GM18909 (cell line): ENCODE results near the gene CTBP2.
A peak's percentile ranks its signal among the peaks of the same experiment; 100 is the strongest.

Source experiments
- ATAC-seq: cut with Tn5 transposase; IDR thresholded peaks from one replicate; pipeline ENCODE4 v1.9.1; 2021; ENCODE audit warnings: mild to moderate bottlenecking; ENCODE audit not compliant: unreplicated experiment, poor library complexity

CTBP2 gene

DNA sequence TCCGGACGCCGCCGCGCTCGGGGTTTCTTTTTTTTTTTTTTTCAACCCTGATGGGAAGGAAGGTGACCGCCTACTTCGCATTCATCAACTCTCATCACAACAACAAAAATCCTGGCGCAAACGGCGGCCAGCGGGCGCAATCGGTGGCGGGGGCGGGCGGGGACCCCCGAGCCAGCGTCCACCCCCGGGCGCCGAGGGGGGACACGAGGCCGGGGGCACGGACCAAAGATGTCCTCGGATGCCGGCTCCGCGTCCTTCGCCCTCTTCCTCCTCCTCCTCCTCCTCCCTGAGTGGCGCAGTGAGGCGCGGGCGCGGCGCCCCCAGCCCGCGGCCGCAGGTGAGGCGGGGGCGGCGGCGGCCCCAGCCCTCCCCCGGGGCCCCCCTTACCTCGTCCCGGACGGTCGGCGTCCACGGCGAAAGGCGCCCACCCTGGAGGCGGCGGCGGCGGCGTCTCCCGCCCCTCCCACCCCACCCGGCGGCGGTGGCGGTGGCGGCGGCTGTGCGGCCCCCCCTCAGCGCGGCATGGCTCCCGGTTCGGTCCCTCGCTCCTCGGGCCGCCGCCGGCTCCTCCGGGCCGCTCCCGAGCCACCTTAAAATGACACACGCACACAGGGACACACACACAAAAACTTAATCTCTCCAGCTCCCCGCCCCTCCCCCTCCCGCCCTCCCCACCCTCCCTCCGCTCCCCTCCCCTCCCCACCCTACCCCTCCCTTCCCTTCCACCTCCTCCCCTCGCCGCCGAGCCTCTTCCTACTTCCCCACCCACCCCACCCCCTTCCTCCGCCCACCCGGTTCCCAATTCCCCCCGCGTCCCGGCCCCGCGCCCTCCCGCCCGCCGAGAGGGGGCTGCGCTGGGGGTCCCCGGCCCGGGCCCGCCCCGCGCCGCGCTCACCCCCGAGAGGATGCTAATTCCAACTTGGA is at the start of gene CTBP2:
CTBP2 (minus strand) TSS at position 632 of the 924 bp plus-strand sequence.
- ATAC-seq: no peak

DNA sequence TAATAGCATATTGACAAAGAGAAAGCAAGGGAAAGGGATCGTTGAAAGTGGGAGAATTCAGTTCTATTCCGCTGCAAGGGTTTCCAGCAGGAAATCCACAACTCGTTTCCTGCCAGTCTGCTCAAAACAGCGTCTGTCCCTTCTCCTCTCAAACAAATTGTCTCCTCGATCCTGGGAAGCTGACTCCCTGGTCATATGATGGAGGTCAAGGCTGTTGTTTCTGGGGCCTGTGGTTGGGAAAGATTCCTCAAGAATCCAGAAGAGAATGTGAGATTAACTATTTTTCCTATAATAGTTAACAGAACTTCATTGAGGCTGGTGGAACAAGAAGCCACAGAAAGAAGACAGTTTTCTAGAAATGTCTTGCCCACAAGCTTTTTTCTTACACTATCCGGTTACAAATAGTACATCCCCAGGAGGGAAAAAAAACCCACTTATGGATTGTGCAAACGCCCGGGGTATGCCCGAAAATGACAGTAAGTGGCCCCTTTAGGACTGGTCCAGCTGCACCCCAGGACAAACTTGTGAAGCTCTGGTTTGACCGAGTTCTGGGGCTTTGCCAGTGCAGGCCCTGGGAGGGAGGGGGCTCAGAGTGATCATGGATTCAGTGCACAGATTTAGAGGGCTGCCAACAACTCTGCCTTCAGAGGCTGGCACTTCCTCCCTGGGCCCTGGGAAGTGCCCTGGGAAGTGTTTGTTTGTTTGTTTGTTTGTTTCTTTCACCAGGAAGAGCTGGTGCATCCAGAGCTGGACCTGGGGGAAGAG is 49.4 kb upstream of the CTBP2 start:
- no peak for ATAC-seq

DNA sequence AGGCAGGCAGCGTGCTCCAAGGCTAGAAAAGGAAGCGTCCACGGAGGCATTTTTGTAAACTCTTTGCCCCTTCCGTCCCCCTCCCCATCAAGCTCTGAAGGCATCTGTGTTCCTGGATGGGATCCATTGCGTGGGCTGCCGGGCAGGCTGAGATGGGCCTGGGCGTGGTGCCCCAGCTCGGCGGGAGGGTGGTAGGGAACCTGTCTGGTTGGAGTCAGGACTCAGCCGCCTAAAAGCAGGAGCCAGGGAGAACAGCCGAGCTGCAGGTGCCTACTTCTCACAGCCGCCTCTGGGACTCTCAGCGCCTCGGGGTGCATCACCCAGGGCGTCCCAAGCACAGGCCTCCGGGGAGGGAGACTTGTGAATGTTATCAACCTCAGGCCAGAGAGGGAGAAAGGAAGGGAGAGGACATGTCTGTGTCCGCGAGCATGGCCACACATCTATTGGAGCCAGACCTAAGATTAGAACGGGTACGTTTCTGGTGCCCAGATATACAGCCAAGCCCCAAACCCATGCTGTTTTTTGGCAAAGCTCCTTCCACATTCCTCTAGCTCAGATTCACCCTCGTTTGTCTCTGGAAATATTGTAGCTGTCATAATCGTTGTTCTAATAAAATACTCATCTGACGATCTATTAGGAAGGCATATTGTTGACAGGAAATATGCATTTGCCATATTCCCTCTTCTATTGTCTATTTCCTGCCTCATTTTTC is 48.6 kb upstream of the CTBP2 start:
- ATAC-seq: no peak

DNA sequence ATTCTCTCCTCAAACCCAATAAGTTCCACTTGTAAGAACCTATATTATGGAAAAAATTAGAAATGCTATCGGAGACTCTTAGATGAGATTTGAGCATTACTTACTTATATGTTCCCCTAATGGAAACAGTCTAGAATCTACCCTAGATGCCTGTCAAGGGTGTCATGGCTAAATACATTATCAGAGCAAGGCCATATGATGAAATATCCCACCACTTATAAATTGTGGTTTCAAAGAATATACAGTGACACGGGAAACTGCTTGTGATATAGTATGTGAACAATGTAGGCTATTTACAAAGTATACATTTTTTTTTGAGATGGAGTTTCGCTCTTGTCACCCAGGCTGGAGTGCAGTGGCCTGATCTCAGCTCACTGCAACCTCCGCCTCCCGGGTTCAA is 46.3 kb upstream of the CTBP2 start:
- ATAC-seq: no peak

DNA sequence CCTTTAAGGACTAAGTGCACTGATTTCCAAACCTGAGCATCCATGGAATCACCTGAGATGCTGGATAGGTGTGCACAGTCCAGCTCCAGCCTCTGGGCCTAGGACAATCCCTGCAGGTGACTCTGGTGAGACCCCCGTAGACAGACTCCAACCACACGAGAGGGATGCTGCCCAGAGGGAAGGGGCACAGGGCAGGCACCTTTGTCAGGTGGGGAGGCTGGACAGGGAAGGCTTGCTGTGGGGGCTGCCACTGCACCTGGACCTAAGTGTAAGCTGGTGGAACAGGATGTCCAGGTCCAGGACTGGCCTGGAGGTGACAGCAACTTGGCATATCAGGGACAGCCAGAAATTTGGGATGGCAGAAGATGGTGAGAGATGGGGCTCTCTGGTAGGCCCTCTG is 45.1 kb upstream of the CTBP2 start:
- ATAC-seq: no peak

DNA sequence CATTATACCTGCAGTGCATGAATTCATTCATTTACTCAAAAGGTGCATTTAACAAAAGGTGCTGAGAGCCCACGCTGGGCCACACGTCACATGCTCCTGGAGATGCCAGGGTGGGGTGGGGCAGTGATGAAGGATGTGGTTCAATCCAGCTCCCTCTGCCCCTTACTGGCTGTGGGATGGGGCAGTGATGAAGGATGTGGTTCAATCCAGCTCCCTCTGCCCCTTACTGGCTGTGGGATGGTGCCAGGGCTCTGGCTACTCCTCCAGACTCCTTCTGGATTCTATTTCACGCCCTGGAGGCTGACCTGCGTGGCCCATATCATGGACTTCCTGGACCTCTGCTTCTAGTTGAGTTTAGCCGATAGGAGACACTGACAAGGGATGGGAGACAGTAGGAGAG is 44.0 kb upstream of the CTBP2 start:
- no peak for ATAC-seq

DNA sequence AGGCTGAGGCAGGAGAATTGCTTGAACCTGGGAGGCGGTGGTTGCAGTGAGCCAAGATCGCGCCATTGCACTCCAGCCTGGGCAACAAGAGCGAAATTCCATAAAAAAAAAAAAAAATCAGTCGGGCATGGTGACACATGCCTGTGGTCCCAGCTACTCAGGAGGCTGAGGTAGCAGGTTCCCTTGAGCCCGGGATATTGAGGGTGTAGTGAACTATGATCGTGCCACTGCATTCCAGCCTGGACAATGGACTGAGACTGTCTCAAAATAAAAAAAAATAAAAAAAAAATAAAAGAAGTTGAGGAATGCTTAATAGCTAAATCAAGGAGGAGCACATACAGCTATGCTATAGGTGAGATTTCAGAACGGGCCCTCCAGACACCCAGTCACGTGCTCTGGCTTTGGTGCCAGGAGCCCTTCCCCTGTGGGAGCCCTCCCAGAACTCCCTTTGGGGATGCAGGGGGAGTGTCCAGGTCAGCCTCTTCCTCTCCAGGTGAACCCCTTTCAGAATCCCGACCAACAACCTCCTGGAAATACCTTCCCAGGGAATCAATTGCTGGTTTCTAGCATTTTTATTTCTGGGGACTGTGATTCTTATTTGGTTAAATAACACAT is 42.9 kb upstream of the CTBP2 start:
- ATAC-seq: no peak

DNA sequence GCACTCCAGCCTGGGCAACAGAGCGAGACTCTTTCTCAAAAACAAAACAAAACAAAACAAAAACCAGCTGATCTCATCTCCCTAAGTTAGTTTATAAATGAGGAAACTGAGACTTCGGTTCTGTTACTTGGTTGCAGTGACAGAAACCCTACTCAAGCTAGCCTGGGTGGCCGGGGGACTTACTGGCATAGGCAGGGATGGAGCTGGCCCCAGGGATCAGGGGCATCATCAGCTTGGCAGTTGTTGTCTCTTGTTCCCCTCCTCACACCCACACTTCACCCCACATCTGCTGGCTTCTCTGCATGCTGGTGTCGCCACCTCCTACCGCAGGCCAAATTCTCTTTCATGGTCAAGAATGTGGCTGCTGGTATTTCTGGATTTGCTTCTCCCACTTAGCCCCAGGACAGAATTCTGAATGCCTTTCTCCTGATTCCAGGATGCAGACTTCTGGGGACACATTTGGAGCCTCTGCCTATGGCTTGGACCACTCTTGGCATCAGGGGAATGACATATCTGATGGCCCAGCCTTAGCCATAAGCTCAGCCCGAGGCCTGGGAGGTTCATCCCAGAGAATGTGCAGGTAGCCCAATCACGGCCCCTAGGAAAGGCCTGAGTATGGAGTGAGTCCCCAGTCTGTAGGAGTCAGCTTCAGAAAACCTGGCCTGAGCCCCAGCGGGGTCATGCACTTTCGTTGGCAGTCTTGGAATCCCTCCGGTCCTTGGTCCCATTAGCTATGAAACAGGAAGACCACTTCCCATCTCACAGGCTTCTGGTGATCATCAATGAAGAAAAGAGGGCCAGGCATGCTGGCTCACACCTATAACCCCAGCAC is 41.6 kb upstream of the CTBP2 start:
- no peak for ATAC-seq

DNA sequence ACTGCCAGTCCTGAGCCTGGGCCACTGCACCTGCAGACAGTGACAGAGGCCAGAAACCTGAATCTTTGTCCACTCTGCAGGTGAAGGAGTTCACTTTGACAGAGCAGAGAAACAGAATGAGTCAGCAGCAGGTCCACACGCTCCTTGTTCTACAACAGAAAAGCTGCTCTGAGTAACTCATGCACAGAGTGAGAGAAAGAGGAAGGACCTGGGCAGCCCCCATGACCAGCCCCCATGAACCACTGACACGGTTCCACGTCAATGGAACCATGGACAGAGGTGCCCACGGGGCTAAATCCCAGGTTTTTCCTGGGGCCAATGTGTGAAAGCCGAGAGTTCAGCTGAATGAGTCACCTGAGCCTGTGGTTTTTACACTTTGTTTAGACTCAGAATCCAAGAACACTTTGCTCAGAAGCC is 40.8 kb upstream of the CTBP2 start:
- peak; percentile 76 for ATAC-seq

DNA sequence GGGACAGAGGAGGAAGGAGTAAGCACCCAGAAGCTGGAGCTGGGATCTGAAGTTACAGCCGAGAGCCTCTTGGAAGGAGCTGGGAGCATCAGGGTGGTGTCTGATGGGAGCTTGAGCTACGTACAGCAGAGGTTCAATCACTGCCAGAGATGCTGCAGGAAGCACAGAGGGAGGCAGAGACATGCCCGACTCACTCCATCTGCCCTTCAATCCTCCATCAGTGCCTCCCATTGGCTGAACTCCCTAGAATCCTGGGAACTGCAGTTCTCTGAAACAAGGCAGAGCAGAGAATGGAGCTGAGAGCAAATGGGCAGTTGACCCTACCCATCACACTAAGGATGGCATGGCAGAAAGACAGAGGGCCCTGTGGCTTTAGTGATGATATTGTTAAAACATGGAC is 40.0 kb upstream of the CTBP2 start:
- ATAC-seq: no peak

DNA sequence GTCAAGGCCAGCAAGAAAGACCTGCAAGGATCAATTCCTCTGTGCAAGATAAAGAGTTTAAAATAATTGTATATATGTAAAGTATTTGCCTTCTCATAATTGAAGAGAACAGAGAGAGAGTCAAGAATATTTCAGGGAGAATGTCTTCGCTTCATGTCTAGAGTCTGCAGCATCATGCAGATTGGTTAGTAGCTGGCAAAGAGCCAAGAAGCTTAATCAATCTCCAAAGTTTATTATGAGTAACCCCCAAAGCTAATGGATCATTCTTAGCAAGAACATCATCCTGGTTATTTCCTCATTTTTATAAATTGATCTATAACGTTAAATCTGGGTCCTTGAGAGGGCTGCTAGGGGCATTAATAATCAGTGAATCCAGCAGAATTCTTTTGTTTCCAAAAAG is 38.9 kb upstream of the CTBP2 start:
- no peak for ATAC-seq

DNA sequence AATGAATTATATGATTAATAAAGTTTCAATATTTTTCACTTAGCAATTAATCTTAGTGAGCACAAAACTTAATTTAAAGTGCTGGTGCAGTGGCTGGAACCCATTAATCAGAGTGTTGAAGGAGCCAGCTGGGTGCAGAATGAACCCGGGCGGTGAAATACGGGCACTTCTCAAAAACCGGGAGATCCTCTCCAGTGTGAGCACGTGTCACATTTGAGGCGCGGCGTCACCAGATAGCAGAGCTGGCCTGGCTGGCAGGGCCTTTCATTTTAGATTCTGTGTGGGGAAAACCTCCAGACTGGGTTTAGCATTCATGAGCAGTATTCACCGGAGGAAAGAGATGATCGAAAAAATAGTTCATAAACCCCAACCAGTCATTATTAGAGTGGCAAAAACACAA is 34.5 kb upstream of the CTBP2 start:
- no peak for ATAC-seq

DNA sequence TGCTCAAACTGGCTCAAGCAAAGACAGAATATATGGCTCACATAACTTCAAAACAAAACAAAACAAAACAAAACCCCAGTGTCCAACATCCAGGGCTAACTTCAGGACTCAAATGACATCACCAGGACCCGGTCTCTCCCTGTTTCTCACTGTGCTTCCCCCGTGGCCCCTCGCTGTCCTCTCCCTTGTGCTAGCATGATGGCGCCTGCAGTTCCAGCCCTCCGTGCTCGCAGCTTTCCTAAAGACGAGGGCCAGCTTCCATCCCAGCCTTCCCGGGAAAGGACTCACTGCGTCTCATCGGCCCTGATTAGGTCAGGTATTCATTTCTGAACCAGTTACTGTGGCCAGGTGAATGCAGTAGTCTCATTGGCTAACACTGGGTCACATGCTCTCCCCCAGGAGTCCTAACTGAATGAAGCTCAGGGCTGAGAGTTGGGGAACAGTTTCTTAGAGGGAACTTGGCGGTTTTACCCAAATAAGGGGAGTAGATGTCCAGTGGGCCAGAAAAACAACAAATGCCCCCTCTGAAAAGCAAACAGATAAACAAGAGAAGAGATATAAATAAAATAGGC is 33.0 kb upstream of the CTBP2 start:
- ATAC-seq: no peak

DNA sequence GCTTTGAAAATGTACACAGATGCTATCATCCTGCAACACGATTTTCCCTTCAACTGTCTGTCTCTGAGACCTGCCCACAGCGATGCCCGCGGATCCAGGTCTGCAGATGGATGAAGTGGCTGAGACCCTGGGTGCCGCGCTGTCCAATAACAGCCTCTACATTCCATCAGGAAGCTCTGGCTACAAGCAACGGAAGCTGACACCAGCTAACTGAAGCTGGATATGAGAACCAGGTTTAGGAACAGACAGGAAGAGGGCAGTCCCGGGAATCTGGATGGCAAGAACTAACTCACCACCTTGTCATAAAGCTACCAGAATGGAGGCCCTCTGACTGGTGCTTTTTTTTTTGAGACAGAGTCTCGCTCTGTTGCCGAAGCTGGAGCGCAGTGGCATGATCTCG is 32.3 kb upstream of the CTBP2 start:
- ATAC-seq: no peak

DNA sequence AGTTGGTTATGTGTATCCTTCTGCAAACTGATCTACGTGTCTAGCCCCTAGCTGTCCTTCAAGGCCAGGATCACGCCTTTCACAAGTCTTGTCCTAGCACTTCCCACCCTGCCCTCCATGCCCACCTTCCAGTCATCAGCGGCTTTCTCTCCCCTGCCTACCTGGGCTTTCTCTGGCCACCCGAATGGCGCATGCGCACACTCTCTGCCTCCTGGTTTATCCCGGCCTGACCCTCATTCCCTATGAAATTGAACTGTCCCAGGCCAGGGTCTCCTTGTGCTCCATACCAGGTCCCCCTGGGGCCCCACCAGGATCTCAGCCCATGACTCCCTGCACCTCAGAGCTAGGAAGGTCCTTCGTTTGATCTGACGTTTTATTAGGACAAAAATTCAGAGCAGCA is 31.6 kb upstream of the CTBP2 start:
- no peak for ATAC-seq

DNA sequence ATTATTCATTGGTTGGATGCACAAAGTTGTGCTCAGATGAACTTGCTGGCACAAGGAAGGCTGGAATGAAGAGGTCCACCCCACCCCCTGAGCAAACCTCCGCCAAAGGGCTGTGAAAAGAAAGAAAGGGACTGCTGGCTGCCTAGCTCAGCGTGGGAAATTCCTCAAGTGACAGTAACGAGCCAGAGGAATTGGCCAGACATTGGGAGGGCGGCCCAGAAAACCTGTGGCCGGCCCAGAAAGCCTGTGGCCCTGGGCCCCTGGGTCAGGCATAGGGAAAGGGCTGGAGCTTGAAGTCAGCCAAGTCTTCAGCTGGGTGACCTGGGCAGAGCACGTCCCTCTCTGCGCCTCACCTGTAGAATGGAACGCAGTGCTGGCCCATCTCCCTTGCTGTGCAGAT is 30.6 kb upstream of the CTBP2 start:
- no peak for ATAC-seq

DNA sequence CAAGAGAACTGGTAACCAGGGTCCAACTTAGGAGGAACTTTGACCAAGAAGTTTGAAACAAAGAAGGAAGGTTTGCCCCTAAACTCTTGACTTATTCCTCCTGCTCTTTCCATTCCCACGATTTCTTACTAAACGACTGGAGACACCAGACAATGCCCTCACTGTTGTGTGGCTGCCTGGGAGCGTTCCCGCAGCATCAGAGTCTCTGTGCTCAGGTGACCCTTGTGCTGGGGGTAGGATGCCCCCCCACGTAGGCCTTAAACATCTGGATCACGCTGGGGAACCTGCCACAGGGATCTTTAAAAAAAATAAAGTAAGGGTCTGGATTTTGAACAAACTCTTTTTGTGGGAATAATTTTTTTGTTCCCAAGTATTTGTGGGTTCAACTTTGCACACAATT is 30.1 kb upstream of the CTBP2 start:
- ATAC-seq: no peak

DNA sequence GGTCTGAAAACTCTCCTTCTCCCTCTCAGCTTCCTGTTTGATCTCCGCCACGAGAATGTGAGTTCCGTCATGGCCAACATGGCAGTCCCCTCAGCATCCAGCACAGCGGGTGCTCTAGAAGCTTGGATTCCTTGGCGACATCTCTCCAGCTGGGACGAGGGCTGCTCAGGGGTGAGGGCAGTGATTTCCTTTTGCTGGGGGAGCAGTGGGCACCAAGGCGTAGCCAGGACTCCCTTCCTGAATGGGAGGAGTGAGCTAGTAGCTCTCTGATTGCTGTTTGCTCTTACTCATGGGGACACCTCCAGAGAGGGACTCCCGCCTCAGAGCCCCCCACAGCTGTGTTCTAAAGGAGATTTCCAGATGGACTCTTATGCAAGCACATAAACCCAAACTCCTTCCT is 28.8 kb upstream of the CTBP2 start:
- ATAC-seq: no peak
